Parathyroid adenoma (tissue), 2 donors: Measurements from ENCODE around the gene DYNC1I1.

ENCODE experiments used
- H2AFZ ChIP-seq: fragments of 300-600 bp; sonication (generic); one replicate; pipeline ENCODE4 v1.7.0; 2017; ENCODE audit warnings: antibody characterized with exemption, mild to moderate bottlenecking
- H3K27ac ChIP-seq: fragments of 300-600 bp; sonication (generic); one replicate; pipeline ENCODE4 v1.7.0; 2017
- H3K27me3 ChIP-seq: fragments of 300-600 bp; sonication (generic); one replicate; pipeline ENCODE4 v1.7.0; 2017; ENCODE audit warnings: low read length; ENCODE audit not compliant: control insufficient read depth, insufficient read depth
- H3K36me3 ChIP-seq: fragments of 300-600 bp; sonication (generic); one replicate; pipeline ENCODE4 v1.7.0; 2017; ENCODE audit warnings: low read length; ENCODE audit not compliant: control insufficient read depth, insufficient read depth
- H3K4me1 ChIP-seq: fragments of 300-600 bp; sonication (generic); one replicate; pipeline ENCODE4 v1.7.0; 2017; ENCODE audit warnings: control low read depth
- H3K4me2 ChIP-seq: fragments of 300-600 bp; sonication (generic); one replicate; pipeline ENCODE4 v1.7.0; 2017; ENCODE audit warnings: low read length
- H3K4me3 ChIP-seq: fragments of 300-600 bp; sonication (generic); one replicate; pipeline ENCODE4 v1.7.0; 2017; ENCODE audit warnings: low read depth, low read length
- H3K79me2 ChIP-seq: fragments of 300-600 bp; sonication (generic); one replicate; pipeline ENCODE4 v1.7.0; 2017; ENCODE audit warnings: control low read depth
- H3K9ac ChIP-seq: fragments of 300-600 bp; sonication (generic); one replicate; pipeline ENCODE4 v1.7.0; 2017; ENCODE audit warnings: mild to moderate bottlenecking
- H3K9me3 ChIP-seq: fragments of 300-600 bp; sonication (generic); one replicate; pipeline ENCODE4 v1.7.0; 2017; ENCODE audit warnings: low read length; ENCODE audit not compliant: control insufficient read depth
- CTCF ChIP-seq: fragments of 300-600 bp; sonication (generic); IDR thresholded peaks from one replicate; pipeline ENCODE4 v1.7.0; 2017; ENCODE audit warnings: antibody characterized with exemption, mild to moderate bottlenecking
- donor health status: primary hyperparathyroidism.

DYNC1I1 gene

GRCh38 chr7:96055717-96056116, 283.4 kb downstream of the DYNC1I1 start:
- no peaks in the 10 kb centered on the region for H3K27me3 ChIP-seq
- no peak for TF ChIP-seq CTCF
- H3K9me3 ChIP-seq: no peaks in the 10 kb centered on the region
- no peak overlapping the region for H3K9ac ChIP-seq
- no peaks in the 10 kb centered on the region for H3K79me2 ChIP-seq
- no peak overlapping the region for H2AFZ ChIP-seq
- no peak overlapping the region for H3K27ac ChIP-seq
- H3K36me3 ChIP-seq: no peaks in the 10 kb centered on the region
- H3K4me3 ChIP-seq: no peak overlapping the region
- no peaks in the 10 kb centered on the region for H3K4me1 ChIP-seq
- H3K4me2 ChIP-seq: no peak overlapping the region

DNA sequence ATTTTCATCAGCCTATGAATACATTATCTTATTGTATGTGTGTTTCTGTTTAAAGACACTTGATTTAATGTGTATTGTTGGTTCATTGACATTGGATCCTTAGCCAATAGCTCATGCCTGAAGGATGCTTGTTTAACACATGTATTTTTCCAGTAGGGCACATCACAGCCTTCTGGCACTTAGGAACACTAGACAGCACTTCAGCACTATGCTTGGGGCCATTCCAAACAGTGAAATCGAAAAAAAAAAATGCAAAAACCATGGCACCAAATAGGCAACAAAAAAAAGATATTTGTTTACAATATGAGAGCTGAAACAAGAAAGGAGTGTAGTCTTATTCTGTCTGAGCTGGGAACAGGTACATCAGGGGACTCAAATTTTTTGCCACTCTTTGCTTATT, 286.7 kb downstream of the DYNC1I1 start:
- Histone ChIP-seq H3K27me3 (no peaks in the 10 kb centered on the region), H3K9me3 (no peaks in the 10 kb centered on the region), H3K4me3 (no peak overlapping the region), H3K4me2 (no peak overlapping the region), H3K79me2 (no peaks in the 10 kb centered on the region), H3K9ac (no peak overlapping the region), H2AFZ (no peak overlapping the region), H3K36me3 (no peaks in the 10 kb centered on the region), H3K27ac (no peak overlapping the region), H3K4me1 (no peaks in the 10 kb centered on the region)
- TF ChIP-seq CTCF: no peak

GRCh38 chr7:96061009-96061408, 288.7 kb downstream of the DYNC1I1 start:
- Histone ChIP-seq H3K4me3 (no peak overlapping the region), H3K9me3 (no peaks in the 10 kb centered on the region), H3K27me3 (no peaks in the 10 kb centered on the region), H2AFZ (no peak overlapping the region), H3K27ac (no peak overlapping the region), H3K36me3 (no peaks in the 10 kb centered on the region), H3K4me1 (no peaks in the 10 kb centered on the region), H3K4me2 (no peak overlapping the region), H3K9ac (no peak overlapping the region), H3K79me2 (no peaks in the 10 kb centered on the region)
- no peak for TF ChIP-seq CTCF

DNA sequence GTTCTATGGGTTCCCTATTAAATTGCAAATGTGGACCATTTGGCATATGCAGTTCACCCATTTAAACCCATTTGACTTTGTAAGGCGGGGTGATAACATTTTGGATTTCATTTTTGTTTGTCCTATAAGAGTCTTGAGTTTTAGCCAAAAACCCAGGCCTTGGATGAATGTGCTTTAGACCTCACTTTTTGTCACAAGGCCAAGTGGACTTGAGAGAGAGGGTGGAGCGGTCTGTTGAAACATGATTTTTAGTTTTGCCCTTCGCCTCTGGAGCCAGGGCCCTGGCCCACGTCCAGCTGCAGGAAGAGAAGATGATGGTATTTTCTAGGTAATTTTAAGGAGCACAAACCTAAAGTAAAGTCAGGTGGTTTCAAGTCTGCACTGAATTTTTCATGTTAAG, 289.5 kb downstream of the DYNC1I1 start:
- TF ChIP-seq CTCF: no peak

GRCh38 chr7:96067321-96067720, 295.0 kb downstream of the DYNC1I1 start:
- H3K79me2 ChIP-seq: no peaks in the 10 kb centered on the region

More for the DNA sequence above, 289.5 kb downstream of the DYNC1I1 start:
- no peaks in the 10 kb centered on the region for H3K79me2 ChIP-seq
- no peak overlapping the region for H3K4me3 ChIP-seq
- no peaks in the 10 kb centered on the region for H3K4me1 ChIP-seq
- H2AFZ ChIP-seq: no peak overlapping the region
- H3K27ac ChIP-seq: no peak overlapping the region
- no peaks in the 10 kb centered on the region for H3K27me3 ChIP-seq
- no peaks in the 10 kb centered on the region for H3K36me3 ChIP-seq
- no peak overlapping the region for H3K4me2 ChIP-seq
- no peak overlapping the region for H3K9ac ChIP-seq
- H3K9me3 ChIP-seq: no peaks in the 10 kb centered on the region

More at GRCh38 chr7:96067321-96067720, 295.0 kb downstream of the DYNC1I1 start:
- no peak for TF ChIP-seq CTCF
- Histone ChIP-seq H3K27me3 (no peaks in the 10 kb centered on the region), H3K4me2 (no peak overlapping the region), H3K4me3 (no peak overlapping the region), H3K9ac (no peak overlapping the region), H2AFZ (no peak overlapping the region), H3K9me3 (no peaks in the 10 kb centered on the region), H3K36me3 (no peaks in the 10 kb centered on the region), H3K27ac (no peak overlapping the region), H3K4me1 (no peaks in the 10 kb centered on the region)
